Peyer's patch (tissue), 4 donors: Measurements from ENCODE around the gene TTC4.

ENCODE experiments used
- CTCF ChIP-seq, 6 experiments: fragments of 450-650 bp in 4 of 6; fragments of 200-600 bp in 2 of 6; sonication (generic) in 1 of 6; IDR thresholded peaks; one replicate each; pipeline ENCODE4 v1.5.1; 2017 to 2019; ENCODE audit warnings: antibody characterized with exemption in 6 of 6, mild to moderate bottlenecking in 3 of 6, moderate library complexity in 1 of 6
- POLR2A ChIP-seq, 2 donors: fragments of 450-650 bp; IDR thresholded peaks; one replicate each; pipeline ENCODE4 v1.5.1; 2017; ENCODE audit warnings: antibody characterized with exemption in 2 of 2, mild to moderate bottlenecking in 2 of 2, moderate library complexity in 2 of 2

- no peak for TF ChIP-seq CTCF (IDR thresholded peaks at IDR 0.05)
- TF ChIP-seq POLR2A (IDR thresholded peaks at IDR 0.05) = no peak
Observed at GRCh38 chr1:54724771-54725170, 9.1 kb downstream of the TTC4 start.
